Measurements from ENCODE around the gene SLU7. TPM values are rescaled to one million over a fixed set of nuclear protein-coding genes. Genes with fewer than 3 reads are reported as not detected.
A peak's percentile ranks its signal among the peaks of the same experiment; 100 is the strongest.

Gene SLU7
- total and polyA plus RNA-seq, 9 of the 15 experiments (the other 6 are each of a cell fraction or from before 2014, with no cell fraction given), result 42.1 to 65.7 (median 54.8) TPM

DNA sequence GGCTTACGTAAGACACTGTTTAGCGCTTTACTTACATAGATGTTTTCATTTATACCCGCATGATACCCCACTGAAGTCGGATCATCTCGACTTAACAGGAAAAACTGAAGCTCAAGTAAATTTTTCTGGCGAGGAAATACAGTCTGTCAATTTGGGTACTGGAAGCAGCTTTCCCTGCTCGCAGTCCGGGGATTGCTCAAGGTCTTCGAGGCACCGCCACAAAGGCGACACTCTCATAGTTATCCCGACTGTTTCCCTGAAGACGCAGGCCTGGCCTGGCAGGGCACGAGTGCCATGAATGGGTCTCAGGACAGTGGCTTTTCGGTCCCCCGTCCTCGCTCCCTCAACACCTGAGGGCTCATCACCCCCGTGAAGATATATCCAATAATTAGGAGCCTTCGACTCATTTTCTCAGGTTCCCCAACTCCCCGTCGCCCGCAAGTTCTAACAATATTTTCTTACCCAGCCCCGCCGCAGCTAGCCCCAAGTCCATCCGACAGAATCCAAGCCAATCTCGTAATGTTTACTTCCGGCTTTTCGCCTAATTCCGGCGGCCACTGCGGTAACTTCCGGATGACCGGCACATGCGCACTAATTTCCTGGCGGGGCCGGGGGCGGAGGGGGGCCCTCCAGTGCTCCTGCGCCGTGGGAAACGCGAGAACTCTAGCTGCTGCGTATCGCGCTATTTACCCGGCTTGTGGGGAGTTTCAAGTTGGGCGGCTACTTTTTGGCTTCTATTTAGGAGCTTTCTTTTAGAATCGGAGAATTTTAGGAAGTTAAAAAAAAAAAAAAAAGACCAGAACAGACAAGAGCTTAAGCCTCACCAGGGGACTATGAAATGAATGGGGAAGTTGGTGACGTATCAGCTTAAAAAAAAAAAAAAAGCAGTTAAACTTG is at the start of gene SLU7 (continued):
- TF ChIP-seq ZNF175 (CRISPR knock-in tag; IDR thresholded peaks at IDR 0.05; ENCODE audit: low read depth) (peak; percentile 48; the same call in 1 of the 2 replicates), ETV1 (tag; conservative IDR thresholded peaks at IDR 0.05; ENCODE audit: low read depth) (peak; percentile 79), EP400 (IDR thresholded peaks at IDR 0.05) (peak; percentile 66), TOE1 (IDR thresholded peaks at IDR 0.05; ENCODE audit: borderline replicate concordance) (no peak), TOE1 (CRISPR knock-in tag; IDR thresholded peaks at IDR 0.05; ENCODE audit: borderline replicate concordance, low read depth) (no peak), ELF2 (CRISPR knock-in tag; IDR thresholded peaks at IDR 0.05) (peak; percentile 83), FOXA3 (CRISPR knock-in tag; conservative IDR thresholded peaks at IDR 0.05 in 1 of 2, IDR thresholded peaks at IDR 0.05 in 1 of 2) (peak in 1 of 2 experiments; percentile 39; a peak in 2 of 4 replicates), TAF7 (tag; IDR thresholded peaks at IDR 0.05) (peak; percentile 13; the same call in 1 of the 2 replicates), ATF7 (IDR thresholded peaks at IDR 0.05) (peak; percentile 41; the same call in 1 of the 2 replicates), CXXC5 (CRISPR knock-in tag; IDR thresholded peaks at IDR 0.05) (peak; percentile 75), TAF9B (IDR thresholded peaks at IDR 0.05; ENCODE audit: partially characterized antibody) (peak; percentile 56), FOXK2 (conservative IDR thresholded peaks at IDR 0.05 in 1 of 2, IDR thresholded peaks at IDR 0.05 in 1 of 2; ENCODE audit: low read depth in 2 of 2) (peak; percentile 90 to 92), ZNF134 (CRISPR knock-in tag; conservative IDR thresholded peaks at IDR 0.05) (no peak), C11orf30 (IDR thresholded peaks at IDR 0.05; ENCODE audit: low read depth) (peak; percentile 50), JUND (IDR thresholded peaks at IDR 0.05; ENCODE audit: borderline replicate concordance, low read depth, low read length) (peak; percentile 26; the same call in 1 of the 2 replicates), JUND (tag; IDR thresholded peaks at IDR 0.05; ENCODE audit: borderline replicate concordance, low read depth, low read length) (no peak), USF1 (CRISPR knock-in tag; IDR thresholded peaks at IDR 0.05) (0 out of 2 replicates have a peak, but pooled peaks have one; percentile 20), HMBOX1 (IDR thresholded peaks at IDR 0.05) (peak; percentile 54; the same call in 1 of the 2 replicates), POLR2A (conservative IDR thresholded peaks at IDR 0.05) (peak; percentile 89), SRSF3 (IDR thresholded peaks at IDR 0.05; ENCODE audit: insufficient read depth, low read length) (no peak), NCOA6 (IDR thresholded peaks at IDR 0.05) (no peak), HNRNPLL (IDR thresholded peaks at IDR 0.05; ENCODE audit: low read depth, low read length, poor library complexity, severe bottlenecking) (peak; percentile 85), UBTF (IDR thresholded peaks at IDR 0.05; ENCODE audit: borderline replicate concordance in 1 of 2, low read depth in 2 of 2, low read length in 2 of 2) (peak in 1 of 2 experiments; percentile 23; a peak in 1 of 4 replicates), NR2C2 (CRISPR knock-in tag; IDR thresholded peaks at IDR 0.05) (no peak), NR2C2 (tag; IDR thresholded peaks at IDR 0.05) (peak; percentile 62)
